HG03039 (cell line): ENCODE measurements around the gene CHRDL2.

ENCODE experiments used
- ATAC-seq: cut with Tn5 transposase; IDR thresholded peaks from one replicate; pipeline ENCODE4 v1.9.1; 2021; ENCODE audit warnings: mild to moderate bottlenecking, moderate library complexity; ENCODE audit not compliant: unreplicated experiment

CHRDL2 gene

GRCh38 chr11:74689666-74690065, 41.6 kb downstream of the CHRDL2 start:
- ATAC-seq: no peak

GRCh38 chr11:74687237-74688023, 43.8 kb downstream of the CHRDL2 start:
- no peak for ATAC-seq

DNA sequence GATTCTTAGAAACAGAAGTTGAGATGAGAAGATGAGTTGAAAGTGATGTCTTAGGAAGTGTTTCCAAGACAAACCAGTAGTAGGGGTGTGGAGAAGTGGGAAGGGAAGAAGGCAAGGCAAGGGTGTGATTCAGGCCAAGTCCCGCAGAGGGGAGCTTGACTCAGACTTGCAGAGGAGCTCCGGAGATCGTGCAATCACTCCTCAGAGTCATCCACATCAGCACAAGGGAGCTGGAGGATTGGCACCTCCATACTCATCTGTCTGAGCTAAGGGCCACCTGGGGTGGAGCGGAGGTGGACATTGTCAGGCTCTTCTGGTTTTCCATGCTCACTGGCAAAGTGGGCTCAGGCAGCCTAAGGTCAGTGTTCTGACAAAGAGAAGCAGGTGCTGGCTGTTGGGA, 44.4 kb downstream of the CHRDL2 start:
- ATAC-seq: no peak

DNA sequence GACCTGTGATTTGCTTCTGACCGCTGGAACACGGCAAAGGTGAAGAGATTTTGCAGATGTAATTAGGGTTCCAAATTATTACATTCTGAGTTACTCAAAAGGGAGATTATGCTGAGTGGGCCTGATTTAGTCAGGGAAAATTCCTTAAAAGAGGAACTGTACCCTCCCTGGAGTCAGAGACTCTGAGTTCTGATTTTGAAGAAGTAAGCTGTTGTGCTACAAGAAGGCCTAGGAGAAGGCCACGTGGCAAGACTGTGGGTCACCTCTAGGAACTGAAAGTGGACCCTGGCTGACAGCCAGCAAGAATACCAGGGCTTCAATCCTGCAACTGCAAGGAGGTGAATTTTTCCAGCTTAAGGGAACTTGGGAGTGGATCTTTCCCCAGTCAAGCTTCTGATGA, 45.3 kb downstream of the CHRDL2 start:
- ATAC-seq: no peak

- no peak for ATAC-seq
Measured at GRCh38 chr11:74685338-74685737, 45.9 kb downstream of the CHRDL2 start.

GRCh38 chr11:74684661-74685060, 46.6 kb downstream of the CHRDL2 start:
- ATAC-seq: no peak

GRCh38 chr11:74683941-74684481, 47.2 kb downstream of the CHRDL2 start:
- no peak for ATAC-seq

DNA sequence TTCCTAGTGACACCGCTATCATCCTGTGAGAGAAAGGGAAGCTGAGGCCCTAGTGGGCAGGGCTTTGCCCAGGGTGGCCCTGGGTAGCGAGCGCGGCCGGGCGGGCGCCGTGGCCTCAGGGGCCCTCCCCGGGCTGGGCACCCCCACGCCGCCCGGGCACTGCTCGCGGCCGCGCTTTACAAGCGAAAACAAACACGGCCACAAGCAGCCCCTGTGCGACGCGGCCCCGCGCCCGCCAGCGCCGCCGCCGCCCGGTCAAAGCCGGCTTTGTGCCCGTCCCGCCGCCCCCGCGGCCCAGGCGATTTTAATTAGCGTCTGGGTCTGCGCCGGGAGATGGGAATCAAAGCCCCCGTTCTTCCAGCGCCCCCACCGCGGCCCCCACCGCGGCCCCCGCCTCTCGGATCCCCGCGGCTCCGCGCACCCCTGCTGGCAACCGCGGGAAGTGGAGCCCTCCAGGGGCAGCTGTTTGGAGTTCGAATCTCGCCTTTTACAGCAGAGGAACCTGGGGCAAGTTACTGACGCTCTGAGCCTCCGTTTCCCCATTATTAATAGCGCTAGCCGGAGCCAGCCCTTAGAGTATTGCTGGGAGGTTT, 47.9 kb downstream of the CHRDL2 start:
- no peak for ATAC-seq

GRCh38 chr11:74682731-74683278, 48.4 kb downstream of the CHRDL2 start:
- no peak for ATAC-seq

DNA sequence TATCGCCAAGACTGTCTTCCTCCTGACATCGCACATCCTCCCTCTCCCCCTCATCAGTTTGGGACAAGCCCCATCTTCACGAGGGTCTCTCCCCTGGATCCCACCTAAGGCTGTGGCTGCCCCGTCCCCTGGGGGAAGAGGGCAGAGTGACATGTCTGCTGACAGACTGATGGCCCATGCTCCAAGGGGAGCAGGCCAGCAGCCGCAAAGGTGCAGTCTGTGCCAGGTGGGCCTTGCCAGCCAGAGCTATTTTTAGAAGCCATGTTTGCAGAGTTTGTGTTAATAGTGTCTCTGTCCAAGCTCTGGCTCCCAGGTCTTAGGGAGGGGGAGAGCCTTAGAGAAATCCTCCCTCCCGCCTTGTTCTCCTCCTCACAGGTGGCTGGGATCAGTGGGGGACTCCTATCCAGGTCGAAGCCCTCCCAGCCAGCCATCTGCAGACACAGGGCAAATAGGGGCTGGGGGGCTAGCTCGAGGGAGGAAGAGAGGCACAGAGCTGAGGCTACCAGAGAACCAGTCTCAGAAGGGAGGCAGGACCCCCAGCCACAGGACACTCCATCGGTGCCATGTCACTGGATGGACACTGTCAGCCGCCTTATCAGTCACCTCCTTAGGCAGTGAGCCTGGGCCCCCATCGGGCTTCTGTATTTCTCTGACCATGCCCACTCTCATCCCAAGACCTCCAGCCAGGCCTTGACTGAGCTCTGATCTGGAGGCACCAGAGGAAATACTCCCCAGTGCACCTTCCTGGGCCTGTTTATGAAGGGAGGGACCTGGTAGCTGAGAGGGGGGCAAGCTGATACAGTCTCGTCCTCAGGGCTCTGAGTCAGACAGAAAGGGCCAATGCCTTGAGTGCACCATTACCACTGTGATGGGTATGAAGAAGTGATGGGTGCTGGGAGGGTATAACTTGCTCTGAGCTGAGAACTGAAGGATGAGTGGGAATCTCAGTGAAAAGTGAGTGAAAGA, 49.3 kb downstream of the CHRDL2 start:
- no peak for ATAC-seq

DNA sequence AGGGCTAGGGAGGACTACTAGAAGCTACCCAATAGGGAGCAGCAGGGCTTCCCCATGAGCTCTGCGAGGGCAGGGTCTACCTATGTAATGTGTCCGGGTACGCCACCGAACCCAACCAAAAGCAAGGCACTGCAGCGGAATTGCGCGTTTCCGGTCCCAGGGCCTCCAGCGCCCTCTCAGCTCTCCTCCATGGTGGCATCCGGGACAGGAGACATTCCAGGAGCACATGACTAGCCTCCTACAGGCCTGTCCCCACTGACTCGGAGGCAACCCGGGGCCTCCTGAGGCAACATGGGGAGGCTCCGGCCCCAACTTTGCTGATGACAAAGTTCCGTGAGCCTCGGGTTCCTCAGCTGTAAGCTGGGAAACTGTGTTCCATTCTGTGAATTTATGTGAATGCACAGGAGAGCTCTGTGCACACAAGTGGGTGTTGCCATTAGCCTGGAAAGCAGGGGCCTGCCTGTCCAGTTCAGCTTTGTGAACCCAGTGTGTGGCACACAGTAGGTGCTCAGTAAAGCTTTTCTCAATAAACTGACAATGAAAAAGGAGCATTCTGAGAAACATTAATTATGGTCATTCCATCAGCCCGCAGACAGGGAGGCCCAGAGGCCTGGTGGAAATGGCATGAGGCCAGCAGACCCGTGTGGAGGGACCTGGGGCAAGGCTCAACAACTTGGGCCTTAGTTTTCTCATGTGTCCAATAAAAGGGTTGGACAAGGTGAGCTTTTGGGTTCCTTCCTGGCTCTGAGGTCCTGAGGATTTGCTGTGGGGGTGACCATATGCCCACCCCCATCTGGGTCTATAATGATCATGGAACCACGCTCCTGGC, 50.3 kb downstream of the CHRDL2 start:
- no peak for ATAC-seq

GRCh38 chr11:74680035-74680671, 51.1 kb downstream of the CHRDL2 start:
- ATAC-seq: no peak

DNA sequence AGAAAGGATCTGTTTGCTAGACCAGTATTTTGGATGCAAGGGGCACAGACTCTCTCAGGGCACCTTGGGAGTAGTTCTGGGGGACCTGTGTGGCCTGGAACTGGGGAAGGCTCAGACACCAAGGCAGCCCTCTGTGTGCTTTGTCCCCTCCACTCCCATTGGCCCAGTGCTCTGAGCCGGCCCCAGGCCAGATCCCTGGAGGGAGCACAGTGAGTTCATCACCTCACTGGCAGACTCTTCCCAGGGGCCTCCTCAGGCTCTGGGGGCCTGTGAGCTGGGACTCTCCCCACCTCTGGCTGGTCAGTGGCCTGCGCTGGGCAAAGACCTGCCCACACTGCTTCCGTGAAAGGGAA, 51.7 kb downstream of the CHRDL2 start:
- no peak for ATAC-seq

- ATAC-seq: no peak
Measured at GRCh38 chr11:74678591-74679512, 52.4 kb downstream of the CHRDL2 start.

DNA sequence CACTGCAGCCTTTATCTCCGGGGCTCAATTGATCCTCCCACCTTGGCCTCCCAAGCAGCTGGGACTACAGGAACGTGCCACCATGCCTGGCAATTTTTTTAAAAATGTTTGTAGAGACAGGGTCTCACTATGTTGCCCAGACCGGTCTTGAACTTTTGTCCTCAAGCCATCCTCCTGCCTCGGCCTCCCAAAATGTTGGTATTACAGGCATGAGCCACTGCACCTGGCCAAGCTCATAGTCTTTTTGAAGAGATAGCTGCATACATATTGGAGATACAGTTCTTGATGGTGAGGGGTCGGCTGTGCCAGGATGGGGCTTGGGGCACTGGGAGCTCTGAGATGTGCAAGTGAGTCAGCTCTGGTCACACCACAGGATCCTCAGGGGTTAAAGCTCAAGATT, 53.2 kb downstream of the CHRDL2 start:
- no peak for ATAC-seq

DNA sequence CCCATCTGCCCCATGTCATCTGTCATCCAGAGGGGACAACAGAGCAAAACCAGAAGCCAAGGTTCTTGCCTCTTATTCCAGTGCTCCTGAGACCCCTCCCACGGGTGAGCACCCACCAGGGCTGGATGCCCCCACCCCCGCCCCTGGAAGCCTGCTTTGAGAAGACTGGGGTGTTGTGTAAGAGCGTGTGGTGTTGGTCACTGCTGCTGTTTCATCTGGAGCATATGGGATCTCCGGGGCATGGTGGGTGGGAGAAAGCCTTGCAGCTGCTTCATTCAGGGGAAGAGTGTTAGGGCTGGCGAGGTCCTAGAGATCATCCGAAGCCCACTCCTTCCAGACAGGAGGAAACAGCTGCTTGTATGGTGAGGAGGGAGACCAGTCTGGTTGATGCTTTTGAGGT, 54.1 kb downstream of the CHRDL2 start:
- no peak for ATAC-seq

DNA sequence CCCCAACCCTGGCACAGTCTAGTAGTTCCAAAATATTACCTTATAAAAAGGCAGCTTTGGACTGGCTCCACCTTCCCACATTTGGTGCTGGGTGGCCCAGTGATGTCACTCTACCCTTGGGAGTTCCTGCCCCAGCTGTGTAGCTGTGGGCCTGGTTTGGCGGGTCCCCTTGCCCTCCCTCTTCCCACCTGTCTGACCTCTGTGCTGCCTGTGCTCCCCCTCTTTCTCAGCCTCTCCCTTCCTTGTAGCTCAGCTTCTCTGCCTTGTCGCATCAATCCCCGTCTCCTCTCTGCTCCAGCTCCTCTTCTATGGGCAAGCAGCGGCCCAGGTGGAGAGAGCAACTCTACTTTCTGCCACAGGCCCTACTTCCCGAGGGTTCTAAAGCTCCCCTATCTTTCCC, 54.6 kb downstream of the CHRDL2 start:
- no peak for ATAC-seq

GRCh38 chr11:74675761-74676160, 55.5 kb downstream of the CHRDL2 start:
- no peak for ATAC-seq
